ENCODE data around the gene ASTN1.

The ASTN1 gene

GRCh38 chr1:176931526-176931925 lies 233.0 kb downstream of the ASTN1 start:
- Histone ChIP-seq H3K27ac (ENCODE audit: low read depth, low read length) (no peak overlapping the region), H2AFZ (ENCODE audit: low read length, unreplicated experiment) (no peak overlapping the region), H3K4me3 (ENCODE audit: low read depth, low read length) (no peak overlapping the region), H3K4me1 (ENCODE audit: control insufficient read depth, insufficient read depth, low read length, unreplicated experiment) (no peaks in the 10 kb centered on the region), H3K36me3 (ENCODE audit: insufficient read depth, low read length) (no peaks in the 10 kb centered on the region), H3K79me2 (ENCODE audit: control insufficient read depth, insufficient read depth, low read length, unreplicated experiment) (no peaks in the 10 kb centered on the region), H3K27me3 (ENCODE audit: insufficient read depth, low read length) (no peaks in the 10 kb centered on the region)

- Histone ChIP-seq H3K4me1 (ENCODE audit: control insufficient read depth, insufficient read depth, low read length, unreplicated experiment) (no peaks in the 10 kb centered on the region), H2AFZ (ENCODE audit: low read length, unreplicated experiment) (no peak overlapping the region), H3K27me3 (ENCODE audit: insufficient read depth, low read length) (no peaks in the 10 kb centered on the region; the same call in 1 of the 2 replicates), H3K4me3 (ENCODE audit: low read depth, low read length) (no peak overlapping the region), H3K79me2 (ENCODE audit: control insufficient read depth, insufficient read depth, low read length, unreplicated experiment) (no peaks in the 10 kb centered on the region), H3K36me3 (ENCODE audit: insufficient read depth, low read length) (no peaks in the 10 kb centered on the region), H3K27ac (ENCODE audit: low read depth, low read length) (no peak overlapping the region)
Measured at GRCh38 chr1:176926330-176927086, 238.0 kb downstream of the ASTN1 start.

- H3K4me3 ChIP-seq (ENCODE audit: low read depth, low read length): no peak overlapping the region
- no peaks in the 10 kb centered on the region; the same call in 1 of the 2 replicates for H3K27me3 ChIP-seq (ENCODE audit: insufficient read depth, low read length)
- H3K27ac ChIP-seq (ENCODE audit: low read depth, low read length): no peak overlapping the region
- no peak overlapping the region for H2AFZ ChIP-seq (ENCODE audit: low read length, unreplicated experiment)
- H3K4me1 ChIP-seq (ENCODE audit: control insufficient read depth, insufficient read depth, low read length, unreplicated experiment): no peaks in the 10 kb centered on the region
- no peaks in the 10 kb centered on the region for H3K79me2 ChIP-seq (ENCODE audit: control insufficient read depth, insufficient read depth, low read length, unreplicated experiment)
- no peaks in the 10 kb centered on the region for H3K36me3 ChIP-seq (ENCODE audit: insufficient read depth, low read length)
Measured at GRCh38 chr1:176925223-176925622, 239.3 kb downstream of the ASTN1 start.

GRCh38 chr1:176923283-176923682 lies 241.2 kb downstream of the ASTN1 start:
- Histone ChIP-seq H3K4me1 (ENCODE audit: control insufficient read depth, insufficient read depth, low read length, unreplicated experiment) (no peaks in the 10 kb centered on the region), H3K36me3 (ENCODE audit: insufficient read depth, low read length) (no peaks in the 10 kb centered on the region), H3K79me2 (ENCODE audit: control insufficient read depth, insufficient read depth, low read length, unreplicated experiment) (no peaks in the 10 kb centered on the region), H3K4me3 (ENCODE audit: low read depth, low read length) (no peak overlapping the region), H3K27me3 (ENCODE audit: insufficient read depth, low read length) (no peaks in the 10 kb centered on the region; the same call in 1 of the 2 replicates), H3K27ac (ENCODE audit: low read depth, low read length) (no peak overlapping the region), H2AFZ (ENCODE audit: low read length, unreplicated experiment) (no peak overlapping the region)

DNA sequence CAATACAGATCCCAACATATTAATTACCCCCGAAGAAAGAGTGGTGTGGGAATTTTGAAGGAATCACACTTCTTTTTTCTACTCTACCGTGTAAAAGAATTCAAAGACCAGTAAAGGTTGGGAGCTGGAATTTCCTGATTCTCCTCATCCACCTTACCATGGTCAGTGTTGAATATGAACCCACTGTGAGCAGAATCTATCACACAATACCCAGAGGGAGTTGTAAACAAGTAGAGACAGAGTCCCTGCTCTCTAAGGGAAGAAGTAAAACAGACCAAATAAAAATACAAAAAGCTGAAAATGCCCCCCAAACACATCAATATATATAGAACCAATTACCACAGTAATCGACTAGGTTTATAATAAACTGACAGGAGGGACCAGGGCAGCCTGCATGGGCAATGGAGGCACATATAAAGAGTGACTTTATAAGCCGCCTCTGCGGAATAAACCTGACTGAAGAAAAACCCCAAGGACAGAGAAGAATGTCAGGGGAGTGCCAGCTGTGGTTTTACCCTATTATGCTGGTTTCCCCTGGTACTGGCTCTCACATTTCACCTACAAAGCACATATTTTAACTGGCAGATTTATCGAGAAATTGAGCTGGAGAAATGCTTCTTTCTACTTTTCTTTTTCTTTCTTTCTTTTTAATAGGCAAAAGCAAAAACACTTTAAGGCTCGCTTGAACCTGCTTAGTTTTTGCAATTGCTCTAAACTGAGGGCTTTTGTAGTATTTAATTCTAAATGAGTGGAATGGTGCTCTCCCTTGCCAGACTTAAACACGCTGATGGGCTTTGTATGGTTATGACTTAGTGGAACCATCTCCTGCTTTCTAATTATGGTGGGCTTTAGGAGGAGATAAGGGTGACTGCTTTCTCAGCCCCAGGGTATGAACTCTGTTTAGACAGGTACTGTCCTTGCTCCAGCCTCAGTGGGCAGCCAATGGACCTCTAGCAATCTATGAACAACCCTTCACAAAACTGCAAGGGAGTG lies 244.8 kb downstream of the ASTN1 start:
- H3K4me3 ChIP-seq (ENCODE audit: low read depth, low read length): no peak overlapping the region
- H3K36me3 ChIP-seq (ENCODE audit: insufficient read depth, low read length): no peaks in the 10 kb centered on the region
- no peak overlapping the region for H2AFZ ChIP-seq (ENCODE audit: low read length, unreplicated experiment)

DNA sequence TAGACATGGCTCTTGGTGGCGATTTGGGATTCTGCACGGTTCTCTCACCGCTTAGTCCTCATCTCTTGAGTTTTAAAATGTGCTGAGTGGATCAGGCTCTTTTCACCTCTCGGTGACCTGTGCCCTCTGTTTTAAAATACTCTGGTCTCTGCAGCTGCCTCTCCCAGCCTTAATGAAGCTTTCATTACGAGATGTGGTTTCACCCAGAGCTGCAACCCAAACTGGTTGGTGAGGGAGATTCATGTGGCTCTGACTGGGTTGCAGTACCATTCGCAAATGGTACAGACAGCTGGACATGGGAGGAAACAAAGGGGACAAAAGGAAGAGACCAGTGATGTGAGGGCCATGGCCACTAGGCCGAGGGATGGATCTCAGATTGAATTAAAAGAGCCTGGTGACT lies 258.9 kb downstream of the ASTN1 start:
- Histone ChIP-seq H3K27ac (ENCODE audit: low read depth, low read length) (no peak overlapping the region), H3K4me3 (ENCODE audit: low read depth, low read length) (no peak overlapping the region), H2AFZ (ENCODE audit: low read length, unreplicated experiment) (no peak overlapping the region), H3K27me3 (ENCODE audit: insufficient read depth, low read length) (peaks cover 23% of the 10 kb centered on the region), H3K79me2 (ENCODE audit: control insufficient read depth, insufficient read depth, low read length, unreplicated experiment) (no peaks in the 10 kb centered on the region), H3K36me3 (ENCODE audit: insufficient read depth, low read length) (no peaks in the 10 kb centered on the region), H3K4me1 (ENCODE audit: control insufficient read depth, insufficient read depth, low read length, unreplicated experiment) (no peaks in the 10 kb centered on the region)

More for the DNA sequence above, 244.8 kb downstream of the ASTN1 start:
- Histone ChIP-seq H3K27me3 (ENCODE audit: insufficient read depth, low read length) (no peaks in the 10 kb centered on the region; the same call in 1 of the 2 replicates), H3K27ac (ENCODE audit: low read depth, low read length) (no peak overlapping the region), H3K4me1 (ENCODE audit: control insufficient read depth, insufficient read depth, low read length, unreplicated experiment) (no peaks in the 10 kb centered on the region), H3K79me2 (ENCODE audit: control insufficient read depth, insufficient read depth, low read length, unreplicated experiment) (no peaks in the 10 kb centered on the region)

- H3K36me3 ChIP-seq (ENCODE audit: insufficient read depth, low read length): no peaks in the 10 kb centered on the region
- peaks cover 31% of the 10 kb centered on the region for H3K27me3 ChIP-seq (ENCODE audit: insufficient read depth, low read length)
- no peak overlapping the region for H2AFZ ChIP-seq (ENCODE audit: low read length, unreplicated experiment)
- H3K27ac ChIP-seq (ENCODE audit: low read depth, low read length): no peak overlapping the region
- no peak overlapping the region for H3K4me3 ChIP-seq (ENCODE audit: low read depth, low read length)
- H3K4me1 ChIP-seq (ENCODE audit: control insufficient read depth, insufficient read depth, low read length, unreplicated experiment): no peaks in the 10 kb centered on the region
- H3K79me2 ChIP-seq (ENCODE audit: control insufficient read depth, insufficient read depth, low read length, unreplicated experiment): no peaks in the 10 kb centered on the region
Measured at GRCh38 chr1:176904057-176904751, 260.3 kb downstream of the ASTN1 start.

DNA sequence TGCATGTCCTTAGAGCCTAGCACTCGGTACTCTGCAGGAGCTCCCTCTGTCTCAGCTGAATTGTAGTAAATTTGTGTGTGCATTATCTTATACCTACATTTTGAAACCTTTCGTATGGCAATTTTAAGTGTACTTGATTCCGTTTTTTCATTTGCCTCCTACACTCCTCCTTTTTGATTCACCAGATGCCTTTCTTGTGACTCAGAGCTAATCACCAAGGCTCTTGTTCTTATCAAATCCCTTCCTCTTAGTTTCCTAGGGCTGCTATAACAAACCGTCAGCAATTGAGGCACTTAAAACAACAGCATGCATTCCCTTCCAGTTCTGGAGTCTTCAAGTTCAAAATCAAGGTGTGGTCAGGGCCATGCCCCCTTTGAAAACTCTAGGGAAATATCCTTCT lies 261.0 kb downstream of the ASTN1 start:
- Histone ChIP-seq H2AFZ (ENCODE audit: low read length, unreplicated experiment) (no peak overlapping the region), H3K4me3 (ENCODE audit: low read depth, low read length) (no peak overlapping the region), H3K79me2 (ENCODE audit: control insufficient read depth, insufficient read depth, low read length, unreplicated experiment) (no peaks in the 10 kb centered on the region), H3K36me3 (ENCODE audit: insufficient read depth, low read length) (no peaks in the 10 kb centered on the region), H3K27me3 (ENCODE audit: insufficient read depth, low read length) (peaks cover 37% of the 10 kb centered on the region), H3K4me1 (ENCODE audit: control insufficient read depth, insufficient read depth, low read length, unreplicated experiment) (no peaks in the 10 kb centered on the region), H3K27ac (ENCODE audit: low read depth, low read length) (no peak overlapping the region)

DNA sequence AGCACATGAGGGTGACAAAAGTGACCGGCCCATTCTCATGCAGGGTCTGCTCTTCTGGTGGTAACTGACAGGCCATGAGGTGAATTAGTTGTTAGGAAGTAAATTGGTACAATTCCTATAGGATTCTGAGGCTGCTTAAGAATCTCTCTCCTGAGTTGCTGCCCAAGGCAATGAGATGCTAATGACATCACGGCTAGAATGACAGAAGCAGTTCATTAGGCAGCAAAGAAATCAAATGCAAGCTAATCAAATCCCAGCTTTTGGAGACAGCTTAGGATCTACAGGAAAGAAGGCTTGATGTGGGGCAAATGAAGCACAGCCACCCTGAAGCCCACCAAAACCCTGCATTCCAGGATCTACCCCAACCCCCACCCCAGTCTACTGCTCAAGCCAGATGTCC lies 265.2 kb downstream of the ASTN1 start:
- no peaks in the 10 kb centered on the region for H3K4me1 ChIP-seq (ENCODE audit: control insufficient read depth, insufficient read depth, low read length, unreplicated experiment)
- peaks cover 56% of the 10 kb centered on the region for H3K27me3 ChIP-seq (ENCODE audit: insufficient read depth, low read length)
- H3K27ac ChIP-seq (ENCODE audit: low read depth, low read length): no peak overlapping the region
- H3K36me3 ChIP-seq (ENCODE audit: insufficient read depth, low read length): no peaks in the 10 kb centered on the region
- no peaks in the 10 kb centered on the region for H3K79me2 ChIP-seq (ENCODE audit: control insufficient read depth, insufficient read depth, low read length, unreplicated experiment)
- no peak overlapping the region for H3K4me3 ChIP-seq (ENCODE audit: low read depth, low read length)
- no peak overlapping the region for H2AFZ ChIP-seq (ENCODE audit: low read length, unreplicated experiment)

Data from ACC112 (cell line).